ENCODE results near the gene MAGED4B. TPM values are rescaled to one million over a fixed set of nuclear protein-coding genes. Genes with fewer than 3 reads are reported as not detected.
"Not testable (repeated sequence)": the region's sequence is repeated elsewhere in the genome, so short reads cannot be mapped to it uniquely, and the experiment has no call there.

The MAGED4B gene, protein sequence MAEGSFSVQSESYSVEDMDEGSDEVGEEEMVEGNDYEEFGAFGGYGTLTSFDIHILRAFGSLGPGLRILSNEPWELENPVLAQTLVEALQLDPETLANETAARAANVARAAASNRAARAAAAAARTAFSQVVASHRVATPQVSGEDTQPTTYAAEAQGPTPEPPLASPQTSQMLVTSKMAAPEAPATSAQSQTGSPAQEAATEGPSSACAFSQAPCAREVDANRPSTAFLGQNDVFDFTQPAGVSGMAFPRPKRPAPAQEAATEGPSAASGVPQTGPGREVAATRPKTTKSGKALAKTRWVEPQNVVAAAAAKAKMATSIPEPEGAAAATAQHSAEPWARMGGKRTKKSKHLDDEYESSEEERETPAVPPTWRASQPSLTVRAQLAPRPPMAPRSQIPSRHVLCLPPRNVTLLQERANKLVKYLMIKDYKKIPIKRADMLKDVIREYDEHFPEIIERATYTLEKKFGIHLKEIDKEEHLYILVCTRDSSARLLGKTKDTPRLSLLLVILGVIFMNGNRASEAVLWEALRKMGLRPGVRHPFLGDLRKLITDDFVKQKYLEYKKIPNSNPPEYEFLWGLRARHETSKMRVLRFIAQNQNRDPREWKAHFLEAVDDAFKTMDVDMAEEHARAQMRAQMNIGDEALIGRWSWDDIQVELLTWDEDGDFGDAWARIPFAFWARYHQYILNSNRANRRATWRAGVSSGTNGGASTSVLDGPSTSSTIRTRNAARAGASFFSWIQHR
- total RNA-seq, result 1 to 10 TPM; 2.2 to 4.2 TPM
- long read RNA-seq, partial matches to known transcripts, result 0 of 2 reads
- long read RNA-seq, other reads (novel, unspliced or antisense), result 1 of 2 reads

DNA sequence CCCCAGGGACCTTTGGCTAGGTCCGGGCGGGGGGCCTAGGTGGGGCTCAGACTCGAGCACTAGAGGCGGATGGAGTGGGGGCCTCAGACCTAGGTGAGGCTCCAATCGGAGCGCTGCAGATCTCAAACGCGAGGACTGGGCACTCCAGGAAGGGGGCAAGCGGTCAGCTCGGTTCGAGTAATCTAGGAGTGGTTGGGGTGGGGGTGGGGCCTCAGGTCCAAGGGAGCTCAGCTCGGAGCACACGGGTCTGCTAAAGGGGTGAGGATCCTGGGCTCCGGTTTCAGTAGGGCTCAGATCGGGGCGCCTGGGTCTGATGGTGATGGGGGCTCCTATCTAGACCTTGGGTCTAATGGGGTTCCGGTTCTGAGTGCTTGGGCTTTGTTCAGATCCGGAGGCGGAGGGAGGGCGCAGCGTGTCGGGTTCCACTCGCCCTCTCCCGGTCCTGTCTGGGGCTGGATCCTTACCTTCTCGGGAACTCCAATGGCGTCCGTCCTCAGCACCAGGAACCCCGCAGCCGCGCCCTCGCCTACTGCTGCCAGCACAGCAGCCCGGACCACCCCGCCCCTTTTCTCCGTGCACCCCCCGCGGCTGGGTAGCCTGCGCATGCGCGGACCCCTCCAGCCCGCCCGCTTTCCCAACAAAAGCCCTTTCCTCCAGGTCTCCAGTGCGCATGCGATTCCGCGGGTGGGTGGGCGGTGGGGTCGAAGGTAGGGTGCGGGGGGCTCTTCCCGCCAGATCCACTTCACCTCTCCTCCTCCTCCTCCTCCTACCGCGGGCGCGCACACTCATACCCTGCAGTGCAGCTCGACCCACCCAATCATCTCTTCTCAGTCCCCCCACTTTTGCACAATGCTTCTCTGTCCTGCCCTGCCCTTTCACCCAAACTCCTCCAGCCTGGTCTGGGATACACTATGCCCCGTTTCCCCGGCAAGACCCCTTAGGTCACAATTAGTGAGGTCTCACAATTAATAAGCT lies at the start of gene MAGED4B:
Gene MAGED4B, minus strand, starts transcription at position 518 of the 975 bp plus-strand sequence. CDS start 1,011 bp downstream, outside the sequence.
- peak; percentile 67 to 89 for ATAC-seq
- intact Hi-C loops (cut with DNase I); DNase-seq: not testable (repeated sequence)

DNA sequence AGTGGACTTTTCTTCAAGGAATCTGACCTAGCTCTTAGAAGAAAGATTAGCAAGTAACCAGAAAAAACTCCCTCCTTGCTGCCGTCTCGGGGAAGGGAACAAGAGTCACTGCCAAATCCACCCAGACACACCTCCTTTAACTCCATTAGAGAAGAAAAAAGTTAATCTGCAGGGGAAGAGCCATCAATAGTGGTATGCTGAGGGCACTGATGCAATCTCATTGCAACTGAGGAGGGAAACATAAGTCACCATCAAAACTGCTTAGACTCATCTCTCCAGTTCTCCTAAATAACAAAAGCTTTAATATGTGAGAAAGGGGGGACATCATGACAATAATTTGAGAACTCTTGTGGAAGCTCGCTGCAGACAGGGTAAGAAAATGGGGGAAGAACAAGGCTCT lies 49.3 kb upstream of the MAGED4B start:
- DNase-seq, result no peak
- ATAC-seq, result no peak
- intact Hi-C loops (cut with DNase I), result no loop called here

DNA sequence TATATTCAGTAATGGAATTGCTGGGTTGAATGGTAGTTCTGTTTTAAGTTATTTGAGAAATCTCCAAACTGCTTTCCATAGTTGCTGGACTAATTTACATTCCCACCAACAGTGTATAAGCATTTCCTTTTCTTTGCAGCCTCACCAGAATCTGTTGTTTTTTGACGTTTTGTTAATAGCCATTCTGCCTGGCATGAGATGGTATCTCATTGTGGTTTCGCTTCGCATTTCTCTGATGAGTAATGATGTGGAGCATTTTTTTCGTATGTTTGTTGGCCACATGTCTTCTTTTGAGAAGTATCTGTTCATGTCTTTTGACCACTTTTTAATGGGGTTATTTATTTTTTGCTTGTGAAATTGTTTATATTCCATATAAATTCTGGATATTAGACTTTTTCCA lies 13.6 kb upstream of the MAGED4B start:
- DNase-seq, result no peak
- no peak for ATAC-seq
- intact Hi-C loops (cut with DNase I), result no loop called here

DNA sequence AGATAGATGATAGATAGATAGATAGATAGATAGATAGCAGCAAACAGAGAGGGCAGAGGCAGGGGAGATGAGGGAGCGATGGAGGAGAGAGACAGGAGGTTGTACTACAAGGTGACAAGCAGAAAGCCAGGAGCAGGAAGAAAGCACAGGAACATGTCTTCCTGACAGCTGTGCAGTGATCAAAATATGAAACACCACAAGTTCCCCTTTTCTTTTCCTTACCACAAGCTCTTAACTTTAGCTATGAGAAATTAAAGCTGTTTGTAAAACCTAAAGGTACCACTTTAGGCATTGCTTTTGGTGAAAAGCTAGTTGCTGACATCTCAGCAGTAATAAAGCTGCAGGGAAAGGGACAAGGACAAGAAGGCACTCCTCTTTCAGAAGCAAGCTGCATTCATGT lies 9.1 kb upstream of the MAGED4B start:
- no peak for ATAC-seq
- intact Hi-C loops (cut with DNase I), result no loop called here

DNA sequence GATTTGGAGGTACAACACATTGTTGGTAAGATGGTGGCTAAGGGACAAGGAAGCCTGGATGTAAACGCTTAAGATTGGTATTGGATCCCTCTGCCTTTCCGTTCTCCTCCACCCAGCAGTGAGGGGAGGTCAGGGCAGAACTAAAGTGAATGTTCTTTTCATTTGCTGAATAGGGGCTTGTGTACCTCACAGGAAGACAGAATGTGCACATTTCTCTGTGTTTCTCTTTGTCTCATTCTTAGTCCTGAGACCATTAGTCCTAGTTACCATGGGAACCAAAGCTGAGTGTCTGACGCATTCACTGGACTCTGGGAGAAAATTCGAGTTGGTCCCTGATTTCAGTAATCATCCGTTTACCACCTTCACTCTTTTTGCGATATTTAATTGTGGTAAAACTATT lies 26.7 kb downstream of the MAGED4B start:
- intact Hi-C loops (cut with DNase I); ATAC-seq: not testable (repeated sequence)

More for the DNA sequence above, 9.1 kb upstream of the MAGED4B start:
- DNase-seq, result no peak

DNA sequence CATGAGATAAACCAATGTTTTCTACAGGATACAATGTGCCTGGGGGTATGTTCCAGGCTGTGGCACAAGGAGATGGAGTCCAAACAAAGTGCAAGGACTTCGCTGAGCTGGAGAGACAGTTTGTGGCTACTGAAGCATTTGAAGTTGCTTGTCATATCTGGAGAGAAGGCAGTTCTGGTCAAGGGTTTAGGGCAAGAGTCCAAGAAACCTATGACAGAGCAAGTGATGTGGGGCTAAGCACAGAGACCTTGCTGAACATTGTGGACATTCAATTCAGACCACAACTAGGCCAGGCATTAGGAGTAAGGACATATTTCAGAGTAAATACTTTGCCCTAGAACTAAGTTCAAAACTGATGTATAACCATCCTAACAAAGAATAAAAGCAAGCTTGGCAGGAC lies 34.8 kb downstream of the MAGED4B start:
- DNase-seq (no peak), ATAC-seq (no peak)
- intact Hi-C loops (cut with DNase I), result no loop called here

More for the DNA sequence above, 26.7 kb downstream of the MAGED4B start:
- not testable (repeated sequence) for DNase-seq

DNA sequence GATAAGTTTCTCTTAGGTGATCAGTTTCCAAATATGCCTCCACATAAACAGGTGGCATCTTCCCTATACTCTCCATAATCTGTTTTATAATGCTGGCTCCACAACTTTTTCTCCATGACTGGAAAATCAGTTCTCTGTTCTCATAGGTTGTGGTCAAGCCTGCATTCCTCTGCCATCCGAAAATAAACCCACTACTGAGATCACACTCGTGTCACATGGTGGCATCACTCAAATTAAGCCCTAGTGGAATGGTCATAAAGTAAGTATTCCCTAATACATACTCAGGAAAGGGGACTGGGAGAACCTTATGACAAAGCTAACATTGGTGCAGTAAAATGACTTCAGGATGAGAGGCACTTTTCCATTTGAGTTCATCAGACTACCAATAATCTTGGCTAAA lies 37.6 kb downstream of the MAGED4B start:
- intact Hi-C loops (cut with DNase I), result no loop called here
- DNase-seq, result no peak
- no peak for ATAC-seq

DNA sequence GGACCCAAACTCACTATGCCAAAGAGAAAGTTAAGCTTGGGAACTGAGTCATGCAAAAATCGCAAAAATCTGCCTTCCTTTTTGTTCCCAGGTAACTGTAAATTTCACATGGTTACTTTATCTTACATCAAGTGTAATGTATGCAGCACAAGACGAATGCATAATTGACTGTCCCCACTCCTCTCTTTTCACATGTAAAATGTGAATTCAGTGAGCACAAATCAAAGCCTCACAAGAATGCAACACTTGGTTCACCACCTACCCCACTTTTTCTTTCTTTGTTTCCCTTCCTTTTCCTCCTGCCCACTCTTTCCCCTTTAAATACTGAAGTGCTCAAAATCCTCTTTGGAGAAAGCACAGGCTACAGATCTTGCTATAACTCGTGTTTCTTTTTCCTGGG lies 53.2 kb downstream of the MAGED4B start:
- intact Hi-C loops (cut with DNase I), result no loop called here
- DNase-seq, result no peak

More for the DNA sequence above, 53.2 kb downstream of the MAGED4B start:
- no peak for ATAC-seq

Other genes starting within 250 kb of the MAGED4B start
- gene MAGED1, start 175.6 kb downstream of the MAGED4B start, total RNA-seq, result 100 to 1,000 TPM in 1 of 2 donors, 10 to 100 TPM in 1; 73.8 to 104 TPM
- 1 to 10 TPM; 1.3 to 1.8 TPM for gene MAGED4, start 115.7 kb upstream of the MAGED4B start, total RNA-seq

Data from left cardiac atrium (tissue), 4 donors.